ENCODE measurements around the gene UGT1A3. TPM values are rescaled to one million over a fixed set of nuclear protein-coding genes. Genes with fewer than 3 reads are reported as not detected.
"Not testable (repeated sequence)": the region's sequence is repeated elsewhere in the genome, so short reads cannot be mapped to it uniquely, and the experiment has no call there.

Gene UGT1A3
- total RNA-seq, 1 donor from 2014 or later = not detected

GRCh38 chr2:233700028-233700635, 28.7 kb upstream of the UGT1A3 start:
- H3K9me3 Mint-ChIP-seq = peaks cover 3% of the 10 kb centered on the region
- no peak overlapping the region for H3K4me3 Mint-ChIP-seq
- peaks cover 5% of the 10 kb centered on the region for H3K27me3 Mint-ChIP-seq
- ChIA-PET CTCF (no interaction called here), POLR2A (no interaction called here)
- no peaks in the 10 kb centered on the region for H3K36me3 Mint-ChIP-seq (ENCODE audit: low read depth)
- ATAC-seq (ENCODE audit: low read depth) (no peak), DNase-seq (no peak)
- no peak for TF ChIP-seq CTCF (IDR thresholded peaks at IDR 0.05)
- no peak overlapping the region for H3K27ac Mint-ChIP-seq
- H3K4me1 Mint-ChIP-seq = no peaks in the 10 kb centered on the region
- intact Hi-C loops (cut with micrococcal nuclease) = loop anchor here (10.0 kb wide), 1 partner anchor 145 kb away; no protein-coding TSS in a partner anchor

GRCh38 chr2:233700842-233701241, 28.0 kb upstream of the UGT1A3 start:
- DNase-seq; CTCF ChIA-PET; ATAC-seq (ENCODE audit: low read depth); H3K36me3 Mint-ChIP-seq (ENCODE audit: low read depth); H3K4me1 Mint-ChIP-seq; POLR2A ChIA-PET; H3K9me3 Mint-ChIP-seq; H3K27ac Mint-ChIP-seq; H3K27me3 Mint-ChIP-seq; H3K4me3 Mint-ChIP-seq: not testable (repeated sequence)
- intact Hi-C loops (cut with micrococcal nuclease) = loop anchor here (10.0 kb wide), 1 partner anchor 146 kb away; no protein-coding TSS in a partner anchor

GRCh38 chr2:233702238-233702637, 26.6 kb upstream of the UGT1A3 start:
- H3K27ac Mint-ChIP-seq = no peak overlapping the region
- H3K4me3 Mint-ChIP-seq = no peak overlapping the region
- DNase-seq (no peak), ATAC-seq (ENCODE audit: low read depth) (no peak)
- H3K36me3 Mint-ChIP-seq (ENCODE audit: low read depth) = no peaks in the 10 kb centered on the region
- ChIA-PET CTCF (no interaction called here), POLR2A (no interaction called here)
- TF ChIP-seq CTCF (IDR thresholded peaks at IDR 0.05) = no peak
- H3K9me3 Mint-ChIP-seq = peaks cover 3% of the 10 kb centered on the region
- H3K27me3 Mint-ChIP-seq = peaks cover 4% of the 10 kb centered on the region
- intact Hi-C loops (cut with micrococcal nuclease) = loop anchor here (10.0 kb wide), 1 partner anchor 147 kb away; no protein-coding TSS in a partner anchor
- H3K4me1 Mint-ChIP-seq = no peaks in the 10 kb centered on the region

- intact Hi-C loops (cut with micrococcal nuclease) = loop anchor here (10.0 kb wide), 1 partner anchor 151 kb away; no protein-coding TSS in a partner anchor
- peaks cover 18% of the 10 kb centered on the region for H3K27me3 Mint-ChIP-seq
- TF ChIP-seq CTCF (IDR thresholded peaks at IDR 0.05) = no peak
- POLR2A ChIA-PET = no interaction called here
- CTCF ChIA-PET = no interaction called here
- no peak overlapping the region for H3K4me3 Mint-ChIP-seq
- ATAC-seq (ENCODE audit: low read depth) (no peak), DNase-seq (no peak)
- H3K9me3 Mint-ChIP-seq = peaks cover 3% of the 10 kb centered on the region
- H3K27ac Mint-ChIP-seq = no peak overlapping the region
- no peaks in the 10 kb centered on the region for H3K4me1 Mint-ChIP-seq
- H3K36me3 Mint-ChIP-seq (ENCODE audit: low read depth) = no peaks in the 10 kb centered on the region
Observed at GRCh38 chr2:233705911-233706506, 22.8 kb upstream of the UGT1A3 start.

GRCh38 chr2:233706720-233707119, 22.1 kb upstream of the UGT1A3 start:
- CTCF ChIA-PET = no interaction called here
- peaks cover 4% of the 10 kb centered on the region for H3K4me1 Mint-ChIP-seq

More at GRCh38 chr2:233706720-233707119, 22.1 kb upstream of the UGT1A3 start:
- Mint-ChIP-seq H3K4me3 (no peak overlapping the region), H3K27ac (no peak overlapping the region), H3K36me3 (ENCODE audit: low read depth) (no peaks in the 10 kb centered on the region), H3K9me3 (peaks cover 3% of the 10 kb centered on the region), H3K27me3 (peaks cover 21% of the 10 kb centered on the region)
- intact Hi-C loops (cut with micrococcal nuclease) = loop anchor here (10.0 kb wide), 1 partner anchor 152 kb away; no protein-coding TSS in a partner anchor
- no peak for ATAC-seq (ENCODE audit: low read depth)
- DNase-seq = no peak
- no peak for TF ChIP-seq CTCF (IDR thresholded peaks at IDR 0.05)
- POLR2A ChIA-PET = no interaction called here

All from activated B cell treated with CpG ODN at 0.5 μM for 24 hours (primary cell).